HEK293T (cell line): Measurements from ENCODE around the gene HOXB5.
A peak's percentile ranks its signal among the peaks of the same experiment; 100 is the strongest.

ENCODE experiments used
- CTCF ChIA-PET: fragments of 350-600 bp; formaldehyde crosslinking; extraction: SDS; loops from one replicate; lab custom pipeline; 2021; ENCODE audit warnings: antibody characterized with exemption, inconsistent platforms; lab: Yijun Ruan, JAX
- POLR2A ChIA-PET: fragments of 350-600 bp; formaldehyde crosslinking; extraction: SDS; loops from one replicate; lab custom pipeline; 2020; ENCODE audit warnings: antibody characterized with exemption, inconsistent platforms; lab: Yijun Ruan, JAX
- DNase-seq: peaks from one replicate; pipeline ENCODE4 v3.0.0; 2012; ENCODE audit warnings: mixed read lengths; ENCODE audit errors: extremely low spot score
- ARNT ChIP-seq: fragments of 450-650 bp; IDR thresholded peaks from 2 replicates; pipeline ENCODE4 v1.6.1; 2017; ENCODE audit warnings: mild to moderate bottlenecking
- BHLHE40 ChIP-seq: fragments of 450-650 bp; IDR thresholded peaks from 2 replicates; pipeline ENCODE4 v1.6.1; 2016; ENCODE audit warnings: mild to moderate bottlenecking, moderate library complexity, borderline replicate concordance
- CTBP1 ChIP-seq: fragments of 450-650 bp; IDR thresholded peaks from 2 replicates; pipeline ENCODE4 v1.6.1; 2016; ENCODE audit warnings: borderline replicate concordance
- ELF4 ChIP-seq: fragments of 450-650 bp; IDR thresholded peaks from 2 replicates; pipeline ENCODE4 v1.6.1; 2017; ENCODE audit warnings: antibody characterized with exemption
- FOXA1 ChIP-seq: fragments of 450-650 bp; IDR thresholded peaks from 2 replicates; pipeline ENCODE4 v1.6.1; 2016; ENCODE audit warnings: mild to moderate bottlenecking
- FOXK2 ChIP-seq: fragments of 450-650 bp; IDR thresholded peaks from 2 replicates; pipeline ENCODE4 v1.6.1; 2016; ENCODE audit warnings: mild to moderate bottlenecking
- FOXM1 ChIP-seq: fragments of 450-650 bp; IDR thresholded peaks from 2 replicates; pipeline ENCODE4 v1.6.1; 2017; ENCODE audit warnings: mild to moderate bottlenecking, borderline replicate concordance
- HDGF ChIP-seq: fragments of 450-650 bp; IDR thresholded peaks from 2 replicates; pipeline ENCODE4 v1.6.1; 2017; ENCODE audit warnings: antibody characterized with exemption, borderline replicate concordance
- L3MBTL2 ChIP-seq: fragments of 450-650 bp; conservative IDR thresholded peaks from 2 replicates; pipeline ENCODE4 v1.6.1; 2016; ENCODE audit warnings: mild to moderate bottlenecking
- LEF1 ChIP-seq: fragments of 450-650 bp; IDR thresholded peaks from 2 replicates; pipeline ENCODE4 v1.6.1; 2017; ENCODE audit warnings: mild to moderate bottlenecking, borderline replicate concordance
- NFRKB ChIP-seq: fragments of 450-650 bp; IDR thresholded peaks from 2 replicates; pipeline ENCODE4 v1.6.1; 2016; ENCODE audit warnings: mild to moderate bottlenecking, moderate library complexity
- SP1 ChIP-seq: fragments of 450-650 bp; IDR thresholded peaks from 2 replicates; pipeline ENCODE4 v1.6.1; 2017
- SUZ12 ChIP-seq: fragments of 450-650 bp; IDR thresholded peaks from 2 replicates; pipeline ENCODE4 v1.6.1; 2016; ENCODE audit warnings: mild to moderate bottlenecking
- TARDBP ChIP-seq: fragments of 450-650 bp; IDR thresholded peaks from 2 replicates; pipeline ENCODE4 v1.6.1; 2016
- ZNF384 ChIP-seq: fragments of 450-650 bp; IDR thresholded peaks from 2 replicates; pipeline ENCODE4 v1.6.1; 2016
- TF ChIP-seq, protein P1 (sequence below): fragments of 450-650 bp; IDR thresholded peaks from 2 replicates; pipeline ENCODE4 v1.6.1; 2016

HOXB5 gene

DNA sequence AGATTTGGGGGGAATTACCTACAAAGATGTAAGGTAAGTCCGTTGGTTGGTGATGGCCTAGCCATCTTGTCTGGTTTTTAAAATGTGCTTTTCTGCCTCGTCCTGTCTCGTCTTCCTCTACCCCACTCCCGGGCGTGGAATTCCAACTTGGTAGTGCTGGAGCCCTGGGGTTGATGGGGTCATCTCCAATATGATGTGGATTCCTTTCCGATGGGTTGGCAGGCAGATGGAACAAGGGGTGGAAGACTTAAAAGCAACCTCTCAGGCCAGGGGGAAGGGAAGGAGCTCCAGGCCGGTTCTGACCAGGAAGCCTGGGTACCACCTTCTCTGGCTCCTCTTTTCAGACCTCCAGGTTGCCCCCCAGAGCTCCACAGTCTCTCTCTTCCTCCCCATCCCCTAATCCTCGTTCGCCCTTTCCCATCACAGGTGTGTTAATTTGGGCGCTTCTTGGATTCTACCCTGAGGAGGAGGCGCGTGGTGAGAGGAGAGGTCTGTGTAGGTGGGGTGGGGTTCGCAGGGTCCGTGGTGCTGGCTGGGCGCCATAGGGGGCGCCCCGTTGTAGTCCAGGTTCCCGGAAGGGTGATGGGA is 43.6 kb downstream of the HOXB5 start:
- ChIA-PET CTCF (interaction anchor here (0.6 kb wide), 1 partner anchor 41 kb away, joined by 3 read pairs; no protein-coding TSS in a partner anchor), POLR2A (no interaction called here)
- no peak for DNase-seq
- TF ChIP-seq NFRKB: no peak
- TF ChIP-seq L3MBTL2: no peak
- TF ChIP-seq ELF4: no peak
- no peak for TF ChIP-seq FOXA1
- TF ChIP-seq LEF1: no peak
- TF ChIP-seq ARNT: no peak
- no peak for TF ChIP-seq SP1
- TF ChIP-seq HDGF: no peak
- no peak for TF ChIP-seq FOXK2
- no peak for TF ChIP-seq ZNF384
- no peak for TF ChIP-seq FOXM1
- TF ChIP-seq BHLHE40: no peak
- TF ChIP-seq SUZ12: no peak
- TF ChIP-seq, protein P1, sequence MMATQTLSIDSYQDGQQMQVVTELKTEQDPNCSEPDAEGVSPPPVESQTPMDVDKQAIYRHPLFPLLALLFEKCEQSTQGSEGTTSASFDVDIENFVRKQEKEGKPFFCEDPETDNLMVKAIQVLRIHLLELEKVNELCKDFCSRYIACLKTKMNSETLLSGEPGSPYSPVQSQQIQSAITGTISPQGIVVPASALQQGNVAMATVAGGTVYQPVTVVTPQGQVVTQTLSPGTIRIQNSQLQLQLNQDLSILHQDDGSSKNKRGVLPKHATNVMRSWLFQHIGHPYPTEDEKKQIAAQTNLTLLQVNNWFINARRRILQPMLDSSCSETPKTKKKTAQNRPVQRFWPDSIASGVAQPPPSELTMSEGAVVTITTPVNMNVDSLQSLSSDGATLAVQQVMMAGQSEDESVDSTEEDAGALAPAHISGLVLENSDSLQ: no peak
- TF ChIP-seq CTBP1: no peak
- TF ChIP-seq TARDBP: no peak

DNA sequence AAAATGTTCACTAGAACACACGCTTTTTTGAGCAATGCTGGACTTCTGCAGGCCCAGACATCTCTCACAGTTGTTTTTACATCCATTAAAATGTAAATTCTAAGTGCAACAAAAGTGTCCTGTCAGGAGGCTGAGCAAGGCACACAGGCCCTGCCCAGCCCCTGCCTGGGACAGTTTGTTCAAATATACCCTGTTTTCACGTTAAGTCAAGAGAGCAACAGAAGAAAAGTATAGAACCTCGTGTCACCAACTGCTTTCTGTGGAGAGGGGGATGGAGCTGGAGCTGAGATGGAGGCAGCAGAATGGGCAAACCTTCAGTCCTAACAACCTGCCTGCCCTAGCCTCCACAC is 44.3 kb downstream of the HOXB5 start:
- CTCF ChIA-PET: interaction anchor here (0.6 to 1.2 kb wide), 2 partner anchors 38 to 42 kb away, joined by 3 to 4 read pairs; no protein-coding TSS in a partner anchor
- TF ChIP-seq SP1: no peak
- TF ChIP-seq, protein P1: no peak
- TF ChIP-seq HDGF: no peak
- TF ChIP-seq ARNT: no peak
- no peak for TF ChIP-seq FOXM1
- no peak for TF ChIP-seq LEF1
- TF ChIP-seq SUZ12: no peak
- no peak for TF ChIP-seq ELF4
- TF ChIP-seq FOXK2: no peak
- no peak for TF ChIP-seq TARDBP
- TF ChIP-seq FOXA1: no peak
- no peak for TF ChIP-seq L3MBTL2
- no peak for TF ChIP-seq ZNF384
- TF ChIP-seq CTBP1: no peak
- TF ChIP-seq BHLHE40: no peak
- no peak for TF ChIP-seq NFRKB
- no peak for DNase-seq
- POLR2A ChIA-PET: no interaction called here

DNA sequence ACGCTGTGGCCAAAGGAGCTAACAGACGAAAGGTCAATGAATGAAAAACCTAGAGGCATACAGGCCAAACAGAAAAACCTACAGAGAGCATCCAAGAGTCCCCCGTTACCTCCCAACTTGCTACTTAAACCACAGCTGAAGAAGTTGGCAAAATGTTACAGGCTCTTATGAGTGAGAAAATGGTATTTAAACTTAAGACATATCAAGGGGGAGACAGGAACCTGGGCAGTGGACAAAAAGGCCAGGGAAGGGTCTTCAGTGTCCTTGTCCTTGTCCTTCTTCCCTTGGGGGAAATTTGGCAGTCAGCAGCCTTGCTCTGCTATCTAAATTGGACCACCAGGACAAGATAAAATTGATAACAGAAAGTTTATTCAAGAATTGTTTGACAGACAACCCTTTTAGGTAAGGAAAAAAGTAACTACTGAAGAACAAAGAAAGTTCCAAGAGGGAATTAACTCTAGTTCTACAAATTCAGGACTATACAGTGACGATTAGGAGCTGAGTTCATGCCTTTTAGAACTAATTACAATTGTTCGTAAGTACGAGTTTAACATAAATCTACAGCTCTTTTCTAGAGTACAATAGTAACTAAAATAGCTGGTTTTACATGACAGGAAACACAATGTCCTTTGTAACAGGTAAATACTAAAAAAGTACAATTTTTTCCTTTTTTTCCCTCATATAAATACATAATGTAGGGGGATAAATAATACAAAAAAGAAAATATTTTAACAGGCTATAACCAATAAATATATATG is 44.9 kb downstream of the HOXB5 start:
- POLR2A ChIA-PET: interaction anchor here (0.9 to 3.1 kb wide), 5 partner anchors 8 to 500 kb away, joined by 3 to 21 read pairs (median 9); no protein-coding TSS in a partner anchor
- CTCF ChIA-PET: interaction anchor here (1.2 to 2.5 kb wide), 3 partner anchors 11 to 39 kb away, joined by 4 to 10 read pairs (median 4); no protein-coding TSS in a partner anchor
- TF ChIP-seq HDGF (no peak), ARNT (no peak), SUZ12 (no peak), FOXA1 (no peak), ELF4 (no peak), NFRKB (no peak), L3MBTL2 (no peak), BHLHE40 (no peak), FOXK2 (no peak), SP1 (no peak), ZNF384 (no peak), TARDBP (no peak), CTBP1 (no peak), LEF1 (no peak), FOXM1 (no peak)
- TF ChIP-seq, protein P1: no peak
- no peak for DNase-seq

DNA sequence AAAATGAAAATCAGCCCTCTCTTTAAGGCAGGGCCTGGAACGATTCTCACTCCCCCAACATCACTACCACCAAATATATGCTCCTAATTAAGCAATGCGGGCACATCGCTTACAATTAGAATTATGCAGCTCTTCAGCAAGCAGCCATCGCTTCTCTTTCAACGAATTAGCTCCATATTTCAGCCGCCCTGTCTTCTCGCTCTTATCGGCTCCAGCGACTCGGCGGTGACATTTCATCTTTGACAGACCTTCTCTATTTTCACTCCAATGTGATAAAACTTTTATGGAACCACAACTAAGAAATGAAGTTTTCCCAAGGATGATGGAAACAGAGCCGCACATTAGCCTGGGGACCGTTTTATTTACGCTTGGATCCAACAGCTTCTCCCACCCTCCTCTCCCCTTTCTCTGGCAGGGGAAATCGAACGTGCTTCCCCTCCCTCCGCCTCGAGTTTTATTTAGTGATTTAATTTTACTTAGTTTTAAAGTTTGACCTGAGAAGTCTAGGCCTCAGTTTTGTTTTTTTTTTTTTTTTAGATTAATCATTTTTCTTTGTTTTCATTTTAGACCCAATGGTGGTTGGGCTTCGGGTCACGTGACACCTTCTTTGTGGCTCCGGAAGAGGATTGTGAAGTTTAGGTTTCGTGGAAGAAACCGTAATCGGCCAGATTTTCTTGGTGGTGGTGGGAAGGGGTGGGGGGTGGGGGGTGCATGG is 45.6 kb downstream of the HOXB5 start:
- ChIA-PET CTCF (interaction anchor here (0.6 to 2.5 kb wide), 6 partner anchors 10 to 55 kb away, joined by 4 to 10 read pairs (median 4); no protein-coding TSS in a partner anchor), POLR2A (interaction anchor here (0.8 to 3.1 kb wide), 14 partner anchors 9 to 499 kb away, joined by 3 to 21 read pairs (median 7); partner anchors contain the start of genes HOXB5 and HOXB9)
- peak; percentile 33 for DNase-seq
- no peak; the same call in 1 of the 2 replicates for TF ChIP-seq FOXK2
- TF ChIP-seq ZNF384: peak; percentile 88
- TF ChIP-seq ELF4: no peak; the same call in 1 of the 2 replicates
- 0 out of 2 replicates have a peak, but pooled peaks have one; percentile 21 for TF ChIP-seq L3MBTL2
- TF ChIP-seq LEF1: peak; percentile 39; the same call in 1 of the 2 replicates
- TF ChIP-seq CTBP1: peak; percentile 39
- TF ChIP-seq, protein P1: peak; percentile 83
